Measurements from ENCODE around the gene NRARP.
"Not testable (repeated sequence)": the region's sequence is repeated elsewhere in the genome, so short reads cannot be mapped to it uniquely, and the experiment has no call there.

NRARP gene

DNA sequence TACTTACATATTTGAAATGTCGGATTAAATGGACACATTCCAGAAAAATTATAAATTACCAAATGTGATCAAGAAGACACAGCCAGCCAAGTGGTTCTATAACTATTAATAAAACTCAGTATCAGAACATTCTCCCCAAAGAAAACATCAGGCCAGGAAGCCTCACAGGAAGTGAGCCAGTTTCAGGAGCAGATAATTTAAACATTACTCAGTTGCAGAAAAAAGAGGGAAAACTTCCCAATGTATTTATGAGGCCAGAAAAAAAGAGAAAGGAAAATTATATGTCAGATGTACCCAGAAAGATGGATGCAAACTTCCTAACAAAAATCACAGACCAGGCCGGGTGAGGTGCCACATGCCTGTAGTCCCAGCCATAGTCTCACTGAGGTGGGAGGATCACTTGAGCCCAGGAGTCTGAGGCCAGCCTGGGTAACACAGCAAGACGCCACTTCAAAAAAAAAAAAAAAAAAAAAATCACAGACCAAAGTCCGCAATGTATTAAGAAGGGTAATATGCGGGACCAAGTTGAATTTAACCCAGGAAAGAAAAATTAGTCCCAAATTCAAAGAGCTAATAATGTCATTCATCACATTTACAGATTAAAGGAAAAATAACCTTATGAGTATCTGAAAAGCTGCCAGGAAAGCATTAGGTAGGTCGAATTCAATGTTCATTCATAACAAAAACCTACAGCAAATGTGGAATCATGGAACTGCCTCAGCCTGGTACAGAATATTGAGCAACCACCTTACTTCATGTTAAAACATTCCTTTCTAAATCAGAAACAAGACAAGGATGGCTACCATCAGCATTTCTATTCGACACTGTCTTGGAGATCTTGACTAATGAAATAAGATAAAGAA, 37.2 kb upstream of the NRARP start:
- no peak for TF ChIP-seq Cebpa-rat (IDR thresholded peaks at IDR 0.05)
- Histone ChIP-seq H3K27me3 (peaks cover 0 to 6% (median 0%) of the 10 kb centered on the region in 11 experiments; a peak in 2 of 22 replicates), H3K27ac (peak overlapping the region in 4 of 11 experiments; percentile 14 to 43 (median 22); a peak in 4 of 22 replicates), H3K9me3 (replicated peaks in 1 of 11) (peaks cover 32 to 39% (median 34%) of the 10 kb centered on the region in 11 experiments), H3K4me2 (peak overlapping the region; percentile 25 to 74 (median 60); a peak in 21 of 22 replicates), H4K20me1 (no peaks in the 10 kb centered on the region), H3K36me3 (peaks cover 0 to 13% (median 8%) of the 10 kb centered on the region in 11 experiments; a peak in 12 of 22 replicates), H3K9ac (peak overlapping the region in 4 of 11 experiments; percentile 7 to 49 (median 38); a peak in 3 of 22 replicates), H3K4me3 (no peak overlapping the region), H3K4me1 (peaks cover 10 to 38% (median 28%) of the 10 kb centered on the region in 10 experiments; a peak in 19 of 20 replicates)

DNA sequence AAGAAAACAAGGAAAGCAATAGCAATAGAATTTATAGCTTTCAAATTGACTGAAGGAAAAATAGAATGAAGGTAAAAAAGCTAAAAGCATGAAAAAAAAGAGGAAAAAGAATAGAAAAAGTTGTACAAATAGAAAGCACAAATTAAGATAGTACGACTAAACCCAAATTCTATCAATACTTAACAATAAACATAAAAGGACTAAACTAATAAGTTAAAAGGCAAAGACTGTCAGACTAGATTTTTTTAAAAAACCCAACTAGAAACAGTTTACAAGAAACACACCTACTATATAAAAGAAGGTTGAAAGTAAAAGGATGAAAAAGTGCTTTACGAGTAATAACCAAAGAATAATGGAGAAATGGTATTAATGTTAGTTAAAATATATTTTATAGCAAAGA, 34.7 kb upstream of the NRARP start:
- peaks cover 23 to 35% (median 32%) of the 10 kb centered on the region in 11 experiments for H3K9me3 ChIP-seq (replicated peaks in 1 of 11)
- peaks cover 10 to 34% (median 27%) of the 10 kb centered on the region in 10 experiments; a peak in 19 of 20 replicates for H3K4me1 ChIP-seq
- H3K36me3 ChIP-seq, result peaks cover 0 to 11% (median 8%) of the 10 kb centered on the region in 11 experiments; a peak in 11 of 22 replicates
- no peaks in the 10 kb centered on the region for H4K20me1 ChIP-seq
- no peak for TF ChIP-seq Cebpa-rat (IDR thresholded peaks at IDR 0.05)
- H3K9ac ChIP-seq, result no peak overlapping the region
- no peak overlapping the region for H3K4me2 ChIP-seq
- H3K27me3 ChIP-seq, result no peaks in the 10 kb centered on the region
- no peak overlapping the region for H3K27ac ChIP-seq
- no peak overlapping the region for H3K4me3 ChIP-seq

DNA sequence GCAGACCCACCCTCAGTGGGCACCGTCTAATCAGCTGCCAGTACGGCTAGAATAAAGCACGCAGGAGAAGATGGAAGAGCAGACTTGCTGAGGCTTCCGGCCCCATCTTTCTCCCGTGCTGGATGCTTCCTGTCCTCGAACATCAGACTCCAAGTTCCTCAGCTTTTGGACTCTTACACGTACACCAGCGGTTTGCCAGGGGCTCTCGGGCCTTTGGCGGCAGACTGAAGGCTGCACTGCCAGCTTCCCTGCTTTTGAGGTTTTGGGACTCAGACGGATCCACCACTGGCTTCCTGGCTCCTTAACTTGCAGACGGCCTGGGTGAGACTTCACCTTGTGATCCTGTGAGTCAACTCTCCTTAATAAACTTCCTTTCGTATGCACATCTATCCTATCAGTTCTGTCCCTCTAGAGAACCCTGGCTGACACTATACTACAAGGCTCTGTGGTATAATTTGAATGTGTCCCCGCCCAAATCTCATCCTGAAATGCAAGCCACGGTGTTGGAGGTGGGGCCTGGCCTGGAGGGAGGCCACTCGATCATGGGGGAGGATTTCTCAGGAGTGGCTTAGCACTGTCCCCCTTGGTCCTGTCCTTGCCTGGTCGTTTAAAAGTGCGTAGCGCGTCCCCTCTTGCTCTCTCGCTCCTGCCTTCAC, 31.1 kb upstream of the NRARP start:
- peaks cover 23 to 48% (median 44%) of the 10 kb centered on the region in 11 experiments for H3K9me3 ChIP-seq (replicated peaks in 1 of 11)
- no peak overlapping the region for H3K27ac ChIP-seq
- H3K4me3 ChIP-seq, result no peak overlapping the region
- no peaks in the 10 kb centered on the region for H3K27me3 ChIP-seq
- H3K9ac ChIP-seq, result no peak overlapping the region
- no peak overlapping the region for H3K4me2 ChIP-seq
- TF ChIP-seq Cebpa-rat (IDR thresholded peaks at IDR 0.05), result no peak
- no peaks in the 10 kb centered on the region for H4K20me1 ChIP-seq
- peaks cover 0 to 11% (median 8%) of the 10 kb centered on the region in 11 experiments; a peak in 11 of 22 replicates for H3K36me3 ChIP-seq
- 0 out of 20 replicates have a peak, but pooled peaks cover 0 to 2% (median 0%) of the 10 kb centered on the region in 10 experiments for H3K4me1 ChIP-seq

DNA sequence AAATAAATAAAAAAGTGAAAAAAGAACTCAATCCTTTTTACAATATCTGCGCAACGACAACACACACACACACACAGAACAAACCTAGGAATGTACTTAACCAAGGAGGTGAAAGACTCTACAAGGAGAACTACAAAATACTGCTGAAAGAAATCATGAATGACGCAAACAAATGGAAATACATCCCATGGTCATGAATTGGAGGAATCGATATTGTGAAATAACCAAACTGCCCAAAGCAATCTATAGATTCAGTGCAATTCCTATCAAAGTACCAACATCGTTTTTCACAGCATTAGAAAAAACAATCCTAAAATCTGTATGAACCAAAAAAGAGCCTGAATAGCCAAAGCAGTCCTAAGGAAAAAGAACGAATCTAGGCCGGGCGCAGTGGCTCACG, 29.9 kb upstream of the NRARP start:
- Histone ChIP-seq H3K27ac (no peak overlapping the region), H3K9ac (no peak overlapping the region), H4K20me1 (no peaks in the 10 kb centered on the region), H3K36me3 (peaks cover 0 to 11% (median 8%) of the 10 kb centered on the region in 11 experiments; a peak in 11 of 22 replicates), H3K4me1 (peaks cover 0 to 5% (median 1%) of the 10 kb centered on the region in 10 experiments; a peak in 8 of 20 replicates), H3K4me2 (no peak overlapping the region), H3K9me3 (replicated peaks in 1 of 11) (peaks cover 18 to 39% (median 33%) of the 10 kb centered on the region in 11 experiments), H3K27me3 (no peaks in the 10 kb centered on the region), H3K4me3 (no peak overlapping the region)
- peak in 1 of 11 experiments; percentile 20; a peak in 1 of 22 replicates for TF ChIP-seq Cebpa-rat (IDR thresholded peaks at IDR 0.05)

DNA sequence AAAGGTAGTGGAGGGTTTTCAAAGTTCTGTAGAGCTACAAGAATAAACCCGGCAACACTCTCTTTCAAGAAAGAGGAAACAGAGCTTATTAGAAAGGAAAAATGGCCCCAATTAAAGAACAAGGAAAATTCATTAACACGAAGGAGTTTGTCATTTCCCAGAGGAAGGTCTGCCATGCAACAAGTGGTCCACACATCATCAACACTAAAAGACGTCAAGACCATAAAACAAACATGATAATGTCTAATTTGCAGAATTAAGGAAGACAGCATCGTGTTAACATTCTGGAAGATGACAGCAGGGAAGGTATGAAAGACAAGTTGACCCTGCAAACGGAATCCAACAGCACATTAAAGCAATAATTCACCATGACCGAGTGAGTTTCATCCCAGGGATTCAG, 28.6 kb upstream of the NRARP start:
- H3K9ac ChIP-seq, result no peak overlapping the region
- H3K9me3 ChIP-seq (replicated peaks in 1 of 11), result peaks cover 5 to 31% (median 21%) of the 10 kb centered on the region in 11 experiments
- TF ChIP-seq Cebpa-rat (IDR thresholded peaks at IDR 0.05), result no peak
- H4K20me1 ChIP-seq, result no peaks in the 10 kb centered on the region
- no peak overlapping the region for H3K27ac ChIP-seq
- no peak overlapping the region for H3K4me2 ChIP-seq
- peaks cover 0 to 18% (median 6%) of the 10 kb centered on the region in 10 experiments; a peak in 9 of 20 replicates for H3K4me1 ChIP-seq
- no peak overlapping the region for H3K4me3 ChIP-seq
- peaks cover 0 to 3% (median under 1%) of the 10 kb centered on the region in 11 experiments; a peak in 6 of 22 replicates for H3K36me3 ChIP-seq
- H3K27me3 ChIP-seq, result no peaks in the 10 kb centered on the region

DNA sequence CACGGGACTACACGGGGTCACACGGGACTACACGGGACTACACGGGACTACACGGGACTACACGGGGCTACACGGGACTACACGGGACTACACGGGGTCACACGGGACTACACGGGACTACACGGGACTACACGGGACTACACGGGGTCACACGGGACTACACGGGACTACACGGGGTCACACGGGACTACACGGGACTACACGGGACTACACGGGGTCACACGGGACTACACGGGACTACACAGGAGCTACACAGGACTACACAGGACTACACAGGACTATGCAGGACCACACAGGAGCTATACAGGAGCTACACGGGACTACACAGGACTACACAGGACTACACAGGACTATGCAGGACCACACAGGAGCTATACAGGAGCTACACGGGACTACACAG, 27.5 kb upstream of the NRARP start:
- H3K27me3 ChIP-seq, H3K4me2 ChIP-seq, H3K27ac ChIP-seq: not testable (repeated sequence)

DNA sequence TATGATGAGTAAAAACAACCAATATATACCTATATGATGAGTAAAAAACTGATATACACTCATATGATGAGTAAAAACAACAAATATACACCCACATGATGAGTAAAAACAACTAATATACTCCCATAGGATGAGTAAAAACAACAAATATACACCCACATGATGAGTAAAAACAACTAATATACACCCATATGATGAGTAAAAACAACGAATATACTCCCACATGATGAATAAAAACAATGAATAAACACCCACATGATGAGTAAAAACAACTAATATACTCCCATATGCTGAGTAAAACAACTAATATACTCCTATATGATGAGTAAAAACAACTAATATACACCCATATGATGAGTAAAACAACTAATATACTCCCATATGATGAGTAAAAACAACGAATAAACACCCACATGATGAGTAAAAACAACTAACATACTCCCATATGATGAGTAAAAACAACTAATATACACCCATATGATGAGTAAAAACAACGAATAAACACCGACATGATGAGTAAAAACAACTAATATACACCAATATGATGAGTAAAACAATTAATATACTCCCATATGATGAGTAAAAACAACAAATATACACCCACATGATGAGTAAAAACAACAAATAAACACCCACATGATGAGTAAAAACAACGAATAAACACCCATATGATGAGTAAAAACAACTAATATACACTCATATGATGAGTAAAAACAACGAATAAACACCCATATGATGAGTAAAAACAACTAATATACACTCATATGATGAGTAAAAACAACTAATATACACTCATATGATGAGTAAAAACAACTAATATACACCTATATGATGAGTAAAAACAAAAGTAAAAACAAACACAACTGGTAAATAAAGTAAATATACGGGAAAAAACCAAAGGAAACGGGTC, 25.8 kb upstream of the NRARP start:
- H3K27ac ChIP-seq, H3K9ac ChIP-seq, H3K27me3 ChIP-seq, H3K4me2 ChIP-seq, H3K4me3 ChIP-seq, H4K20me1 ChIP-seq: not testable (repeated sequence)
- peaks cover 0 to 21% (median 6%) of the 10 kb centered on the region in 10 experiments; a peak in 9 of 20 replicates for H3K4me1 ChIP-seq
- peaks cover 0 to 34% (median 22%) of the 10 kb centered on the region in 11 experiments; a peak in 17 of 22 replicates for H3K9me3 ChIP-seq (replicated peaks in 1 of 11)
- H3K36me3 ChIP-seq, result peaks cover 0 to 14% (median 0%) of the 10 kb centered on the region in 11 experiments; a peak in 4 of 22 replicates

More for the DNA sequence above, 27.5 kb upstream of the NRARP start:
- peaks cover 0 to 25% (median 13%) of the 10 kb centered on the region in 11 experiments; a peak in 16 of 22 replicates for H3K9me3 ChIP-seq (replicated peaks in 1 of 11)
- not testable (repeated sequence) for H3K36me3 ChIP-seq, H4K20me1 ChIP-seq, H3K4me3 ChIP-seq, H3K9ac ChIP-seq
- peaks cover 0 to 21% (median 6%) of the 10 kb centered on the region in 10 experiments; a peak in 9 of 20 replicates for H3K4me1 ChIP-seq
